Gastroesophageal sphincter (tissue), 3 donors: Measurements from ENCODE around the gene BATF.

ENCODE experiments used
- POLR2A ChIP-seq, 2 donors: fragments of 450-650 bp; IDR thresholded peaks; one replicate each; pipeline ENCODE4 v1.6.1; 2017; ENCODE audit warnings: antibody characterized with exemption in 2 of 2, mild to moderate bottlenecking in 2 of 2, moderate library complexity in 1 of 2
- TF ChIP-seq, protein P1 (sequence below), 4 experiments: fragments of 200-600 bp in 2 of 4; fragments of 450-650 bp in 2 of 4; sonication (generic) in 1 of 4; IDR thresholded peaks; one replicate each; pipeline ENCODE4 v1.5.1; 2017 to 2019; ENCODE audit warnings: antibody characterized with exemption in 4 of 4, mild to moderate bottlenecking in 2 of 4, moderate library complexity in 2 of 4

GRCh38 chr14:75542588-75543091, 20.4 kb downstream of the BATF start:
- TF ChIP-seq, protein P1, sequence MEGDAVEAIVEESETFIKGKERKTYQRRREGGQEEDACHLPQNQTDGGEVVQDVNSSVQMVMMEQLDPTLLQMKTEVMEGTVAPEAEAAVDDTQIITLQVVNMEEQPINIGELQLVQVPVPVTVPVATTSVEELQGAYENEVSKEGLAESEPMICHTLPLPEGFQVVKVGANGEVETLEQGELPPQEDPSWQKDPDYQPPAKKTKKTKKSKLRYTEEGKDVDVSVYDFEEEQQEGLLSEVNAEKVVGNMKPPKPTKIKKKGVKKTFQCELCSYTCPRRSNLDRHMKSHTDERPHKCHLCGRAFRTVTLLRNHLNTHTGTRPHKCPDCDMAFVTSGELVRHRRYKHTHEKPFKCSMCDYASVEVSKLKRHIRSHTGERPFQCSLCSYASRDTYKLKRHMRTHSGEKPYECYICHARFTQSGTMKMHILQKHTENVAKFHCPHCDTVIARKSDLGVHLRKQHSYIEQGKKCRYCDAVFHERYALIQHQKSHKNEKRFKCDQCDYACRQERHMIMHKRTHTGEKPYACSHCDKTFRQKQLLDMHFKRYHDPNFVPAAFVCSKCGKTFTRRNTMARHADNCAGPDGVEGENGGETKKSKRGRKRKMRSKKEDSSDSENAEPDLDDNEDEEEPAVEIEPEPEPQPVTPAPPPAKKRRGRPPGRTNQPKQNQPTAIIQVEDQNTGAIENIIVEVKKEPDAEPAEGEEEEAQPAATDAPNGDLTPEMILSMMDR (IDR thresholded peaks at IDR 0.05), result no peak
- no peak for TF ChIP-seq POLR2A (IDR thresholded peaks at IDR 0.05)
